GM23338 (cell line): Measurements from ENCODE around the gene ULK4.

Experiments used
- EZH2 ChIP-seq: fragments of 200-600 bp; sonication (generic); IDR thresholded peaks from one replicate; pipeline ENCODE4 v1.8.0; 2017; ENCODE audit warnings: antibody characterized with exemption, mild to moderate bottlenecking, low read depth; ENCODE audit not compliant: unreplicated experiment
- EZH2phosphoT487 ChIP-seq: fragments of 200-600 bp; sonication (generic); IDR thresholded peaks from one replicate; pipeline ENCODE4 v1.8.1; 2018; ENCODE audit warnings: antibody characterized with exemption; ENCODE audit not compliant: unreplicated experiment
- NANOG ChIP-seq: IDR thresholded peaks from 2 replicates; pipeline ENCODE4 v1.6.1; 2016; ENCODE audit warnings: antibody characterized with exemption, borderline replicate concordance
- POLR2AphosphoS5 ChIP-seq: IDR thresholded peaks from 2 replicates; pipeline ENCODE4 v1.6.1; 2016; ENCODE audit warnings: antibody characterized with exemption, low read depth
- STAT1 ChIP-seq: IDR thresholded peaks from one replicate; pipeline ENCODE4 v1.6.1; 2016; ENCODE audit warnings: antibody characterized with exemption; ENCODE audit not compliant: unreplicated experiment
- TF ChIP-seq, protein P1 (sequence below), 2 experiments: fragments of 200-600 bp in 1 of 2; sonication (generic) in 1 of 2; conservative IDR thresholded peaks; 2 replicates each; pipeline versions ENCODE4 v1.5.1 to v1.6.1; 2016 to 2017; ENCODE audit warnings: antibody characterized with exemption in 2 of 2, low read depth in 2 of 2, mild to moderate bottlenecking in 2 of 2, moderate library complexity in 1 of 2
- TF ChIP-seq, protein P2 (sequence below): IDR thresholded peaks from one replicate; pipeline ENCODE4 v1.6.1; 2018; ENCODE audit warnings: antibody characterized with exemption; ENCODE audit not compliant: unreplicated experiment
- TF ChIP-seq, protein P3 (sequence below): fragments of 250-450 bp; sonication (Bioruptor Pico); IDR thresholded peaks from 2 replicates; pipeline ENCODE4 v1.5.0; 2020; ENCODE audit warnings: mild to moderate bottlenecking, moderate library complexity
- TF ChIP-seq, protein P4 (sequence below): IDR thresholded peaks from 2 replicates; pipeline ENCODE4 v1.6.1; 2016; ENCODE audit warnings: antibody characterized with exemption

DNA sequence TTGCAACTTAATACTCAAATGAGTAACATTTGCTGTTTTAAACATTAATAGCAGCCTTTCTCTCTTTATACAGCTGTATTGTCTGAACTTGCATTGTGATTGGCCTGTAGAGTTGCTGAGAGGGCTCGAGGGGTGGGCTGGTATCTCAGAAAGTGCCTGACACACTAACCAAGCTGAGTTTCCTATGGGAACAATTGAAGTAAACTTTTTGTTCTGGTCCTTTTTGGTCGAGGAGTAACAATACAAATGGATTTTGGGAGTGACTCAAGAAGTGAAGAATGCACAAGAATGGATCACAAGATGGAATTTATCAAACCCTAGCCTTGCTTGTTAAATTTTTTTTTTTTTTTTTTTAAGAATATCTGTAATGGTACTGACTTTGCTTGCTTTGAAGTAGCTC lies 722.3 kb downstream of the ULK4 start:
- TF ChIP-seq POLR2AphosphoS5 (no peak), EZH2 (no peak), EZH2phosphoT487 (no peak), NANOG (no peak), STAT1 (no peak)
- TF ChIP-seq, protein P1, sequence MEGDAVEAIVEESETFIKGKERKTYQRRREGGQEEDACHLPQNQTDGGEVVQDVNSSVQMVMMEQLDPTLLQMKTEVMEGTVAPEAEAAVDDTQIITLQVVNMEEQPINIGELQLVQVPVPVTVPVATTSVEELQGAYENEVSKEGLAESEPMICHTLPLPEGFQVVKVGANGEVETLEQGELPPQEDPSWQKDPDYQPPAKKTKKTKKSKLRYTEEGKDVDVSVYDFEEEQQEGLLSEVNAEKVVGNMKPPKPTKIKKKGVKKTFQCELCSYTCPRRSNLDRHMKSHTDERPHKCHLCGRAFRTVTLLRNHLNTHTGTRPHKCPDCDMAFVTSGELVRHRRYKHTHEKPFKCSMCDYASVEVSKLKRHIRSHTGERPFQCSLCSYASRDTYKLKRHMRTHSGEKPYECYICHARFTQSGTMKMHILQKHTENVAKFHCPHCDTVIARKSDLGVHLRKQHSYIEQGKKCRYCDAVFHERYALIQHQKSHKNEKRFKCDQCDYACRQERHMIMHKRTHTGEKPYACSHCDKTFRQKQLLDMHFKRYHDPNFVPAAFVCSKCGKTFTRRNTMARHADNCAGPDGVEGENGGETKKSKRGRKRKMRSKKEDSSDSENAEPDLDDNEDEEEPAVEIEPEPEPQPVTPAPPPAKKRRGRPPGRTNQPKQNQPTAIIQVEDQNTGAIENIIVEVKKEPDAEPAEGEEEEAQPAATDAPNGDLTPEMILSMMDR (conservative IDR thresholded peaks at IDR 0.05; ENCODE audit: low read depth in 2 of 2): no peak
- TF ChIP-seq, protein P2, sequence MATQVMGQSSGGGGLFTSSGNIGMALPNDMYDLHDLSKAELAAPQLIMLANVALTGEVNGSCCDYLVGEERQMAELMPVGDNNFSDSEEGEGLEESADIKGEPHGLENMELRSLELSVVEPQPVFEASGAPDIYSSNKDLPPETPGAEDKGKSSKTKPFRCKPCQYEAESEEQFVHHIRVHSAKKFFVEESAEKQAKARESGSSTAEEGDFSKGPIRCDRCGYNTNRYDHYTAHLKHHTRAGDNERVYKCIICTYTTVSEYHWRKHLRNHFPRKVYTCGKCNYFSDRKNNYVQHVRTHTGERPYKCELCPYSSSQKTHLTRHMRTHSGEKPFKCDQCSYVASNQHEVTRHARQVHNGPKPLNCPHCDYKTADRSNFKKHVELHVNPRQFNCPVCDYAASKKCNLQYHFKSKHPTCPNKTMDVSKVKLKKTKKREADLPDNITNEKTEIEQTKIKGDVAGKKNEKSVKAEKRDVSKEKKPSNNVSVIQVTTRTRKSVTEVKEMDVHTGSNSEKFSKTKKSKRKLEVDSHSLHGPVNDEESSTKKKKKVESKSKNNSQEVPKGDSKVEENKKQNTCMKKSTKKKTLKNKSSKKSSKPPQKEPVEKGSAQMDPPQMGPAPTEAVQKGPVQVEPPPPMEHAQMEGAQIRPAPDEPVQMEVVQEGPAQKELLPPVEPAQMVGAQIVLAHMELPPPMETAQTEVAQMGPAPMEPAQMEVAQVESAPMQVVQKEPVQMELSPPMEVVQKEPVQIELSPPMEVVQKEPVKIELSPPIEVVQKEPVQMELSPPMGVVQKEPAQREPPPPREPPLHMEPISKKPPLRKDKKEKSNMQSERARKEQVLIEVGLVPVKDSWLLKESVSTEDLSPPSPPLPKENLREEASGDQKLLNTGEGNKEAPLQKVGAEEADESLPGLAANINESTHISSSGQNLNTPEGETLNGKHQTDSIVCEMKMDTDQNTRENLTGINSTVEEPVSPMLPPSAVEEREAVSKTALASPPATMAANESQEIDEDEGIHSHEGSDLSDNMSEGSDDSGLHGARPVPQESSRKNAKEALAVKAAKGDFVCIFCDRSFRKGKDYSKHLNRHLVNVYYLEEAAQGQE: no peak
- TF ChIP-seq, protein P3, sequence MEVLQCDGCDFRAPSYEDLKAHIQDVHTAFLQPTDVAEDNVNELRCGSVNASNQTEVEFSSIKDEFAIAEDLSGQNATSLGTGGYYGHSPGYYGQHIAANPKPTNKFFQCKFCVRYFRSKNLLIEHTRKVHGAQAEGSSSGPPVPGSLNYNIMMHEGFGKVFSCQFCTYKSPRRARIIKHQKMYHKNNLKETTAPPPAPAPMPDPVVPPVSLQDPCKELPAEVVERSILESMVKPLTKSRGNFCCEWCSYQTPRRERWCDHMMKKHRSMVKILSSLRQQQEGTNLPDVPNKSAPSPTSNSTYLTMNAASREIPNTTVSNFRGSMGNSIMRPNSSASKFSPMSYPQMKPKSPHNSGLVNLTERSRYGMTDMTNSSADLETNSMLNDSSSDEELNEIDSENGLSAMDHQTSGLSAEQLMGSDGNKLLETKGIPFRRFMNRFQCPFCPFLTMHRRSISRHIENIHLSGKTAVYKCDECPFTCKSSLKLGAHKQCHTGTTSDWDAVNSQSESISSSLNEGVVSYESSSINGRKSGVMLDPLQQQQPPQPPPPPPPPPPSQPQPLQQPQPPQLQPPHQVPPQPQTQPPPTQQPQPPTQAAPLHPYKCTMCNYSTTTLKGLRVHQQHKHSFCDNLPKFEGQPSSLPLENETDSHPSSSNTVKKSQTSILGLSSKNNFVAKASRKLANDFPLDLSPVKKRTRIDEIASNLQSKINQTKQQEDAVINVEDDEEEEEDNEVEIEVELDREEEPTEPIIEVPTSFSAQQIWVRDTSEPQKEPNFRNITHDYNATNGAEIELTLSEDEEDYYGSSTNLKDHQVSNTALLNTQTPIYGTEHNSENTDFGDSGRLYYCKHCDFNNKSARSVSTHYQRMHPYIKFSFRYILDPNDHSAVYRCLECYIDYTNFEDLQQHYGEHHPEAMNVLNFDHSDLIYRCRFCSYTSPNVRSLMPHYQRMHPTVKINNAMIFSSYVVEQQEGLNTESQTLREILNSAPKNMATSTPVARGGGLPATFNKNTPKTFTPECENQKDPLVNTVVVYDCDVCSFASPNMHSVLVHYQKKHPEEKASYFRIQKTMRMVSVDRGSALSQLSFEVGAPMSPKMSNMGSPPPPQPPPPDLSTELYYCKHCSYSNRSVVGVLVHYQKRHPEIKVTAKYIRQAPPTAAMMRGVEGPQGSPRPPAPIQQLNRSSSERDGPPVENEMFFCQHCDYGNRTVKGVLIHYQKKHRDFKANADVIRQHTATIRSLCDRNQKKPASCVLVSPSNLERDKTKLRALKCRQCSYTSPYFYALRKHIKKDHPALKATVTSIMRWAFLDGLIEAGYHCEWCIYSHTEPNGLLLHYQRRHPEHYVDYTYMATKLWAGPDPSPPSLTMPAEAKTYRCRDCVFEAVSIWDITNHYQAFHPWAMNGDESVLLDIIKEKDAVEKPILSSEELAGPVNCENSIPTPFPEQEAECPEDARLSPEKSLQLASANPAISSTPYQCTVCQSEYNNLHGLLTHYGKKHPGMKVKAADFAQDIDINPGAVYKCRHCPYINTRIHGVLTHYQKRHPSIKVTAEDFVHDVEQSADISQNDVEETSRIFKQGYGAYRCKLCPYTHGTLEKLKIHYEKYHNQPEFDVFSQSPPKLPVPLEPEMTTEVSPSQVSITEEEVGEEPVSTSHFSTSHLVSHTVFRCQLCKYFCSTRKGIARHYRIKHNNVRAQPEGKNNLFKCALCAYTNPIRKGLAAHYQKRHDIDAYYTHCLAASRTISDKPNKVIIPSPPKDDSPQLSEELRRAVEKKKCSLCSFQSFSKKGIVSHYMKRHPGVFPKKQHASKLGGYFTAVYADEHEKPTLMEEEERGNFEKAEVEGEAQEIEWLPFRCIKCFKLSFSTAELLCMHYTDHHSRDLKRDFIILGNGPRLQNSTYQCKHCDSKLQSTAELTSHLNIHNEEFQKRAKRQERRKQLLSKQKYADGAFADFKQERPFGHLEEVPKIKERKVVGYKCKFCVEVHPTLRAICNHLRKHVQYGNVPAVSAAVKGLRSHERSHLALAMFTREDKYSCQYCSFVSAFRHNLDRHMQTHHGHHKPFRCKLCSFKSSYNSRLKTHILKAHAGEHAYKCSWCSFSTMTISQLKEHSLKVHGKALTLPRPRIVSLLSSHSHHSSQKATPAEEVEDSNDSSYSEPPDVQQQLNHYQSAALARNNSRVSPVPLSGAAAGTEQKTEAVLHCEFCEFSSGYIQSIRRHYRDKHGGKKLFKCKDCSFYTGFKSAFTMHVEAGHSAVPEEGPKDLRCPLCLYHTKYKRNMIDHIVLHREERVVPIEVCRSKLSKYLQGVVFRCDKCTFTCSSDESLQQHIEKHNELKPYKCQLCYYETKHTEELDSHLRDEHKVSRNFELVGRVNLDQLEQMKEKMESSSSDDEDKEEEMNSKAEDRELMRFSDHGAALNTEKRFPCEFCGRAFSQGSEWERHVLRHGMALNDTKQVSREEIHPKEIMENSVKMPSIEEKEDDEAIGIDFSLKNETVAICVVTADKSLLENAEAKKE (CRISPR knock-in tag): no peak
- TF ChIP-seq, protein P4, sequence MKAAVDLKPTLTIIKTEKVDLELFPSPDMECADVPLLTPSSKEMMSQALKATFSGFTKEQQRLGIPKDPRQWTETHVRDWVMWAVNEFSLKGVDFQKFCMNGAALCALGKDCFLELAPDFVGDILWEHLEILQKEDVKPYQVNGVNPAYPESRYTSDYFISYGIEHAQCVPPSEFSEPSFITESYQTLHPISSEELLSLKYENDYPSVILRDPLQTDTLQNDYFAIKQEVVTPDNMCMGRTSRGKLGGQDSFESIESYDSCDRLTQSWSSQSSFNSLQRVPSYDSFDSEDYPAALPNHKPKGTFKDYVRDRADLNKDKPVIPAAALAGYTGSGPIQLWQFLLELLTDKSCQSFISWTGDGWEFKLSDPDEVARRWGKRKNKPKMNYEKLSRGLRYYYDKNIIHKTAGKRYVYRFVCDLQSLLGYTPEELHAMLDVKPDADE: no peak
